ENCODE data around the gene FBXO46.

FBXO46 gene
- total RNA-seq = 13.5 to 23.7 reads per million in 2 donors

GRCh38 chr19:45730368-45731288 lies at the start of gene FBXO46:
Gene FBXO46, minus strand, starts transcription at chr19:45730896. Its CDS starts 17,401 bp downstream, at chr19:45713495.
- peak; percentile 87 for DNase-seq

- no peak for DNase-seq
These were observed 49.4 kb upstream of the FBXO46 start for GRCh38 chr19:45780146-45780447.

GRCh38 chr19:45779231-45780145 lies 48.8 kb upstream of the FBXO46 start:
- peak; percentile 72 for DNase-seq

GRCh38 chr19:45778010-45778661 lies 47.4 kb upstream of the FBXO46 start:
- DNase-seq = no peak

GRCh38 chr19:45777395-45777961 lies 46.8 kb upstream of the FBXO46 start:
- no peak for DNase-seq

- DNase-seq = no peak
These were observed 44.1 kb upstream of the FBXO46 start for GRCh38 chr19:45774765-45775164.

- no peak for DNase-seq
These were observed 42.7 kb upstream of the FBXO46 start for GRCh38 chr19:45773384-45773783.

GRCh38 chr19:45772912-45773311 lies 42.2 kb upstream of the FBXO46 start:
- no peak for DNase-seq

- no peak for DNase-seq
These were observed 41.6 kb upstream of the FBXO46 start for GRCh38 chr19:45772130-45772840.

- DNase-seq = no peak
These were observed 40.7 kb upstream of the FBXO46 start for GRCh38 chr19:45771311-45771933.

- peak; percentile 87 for DNase-seq
These were observed 39.8 kb upstream of the FBXO46 start for GRCh38 chr19:45770192-45771101.

GRCh38 chr19:45769821-45770191 lies 39.1 kb upstream of the FBXO46 start:
- DNase-seq = peak; percentile 47

GRCh38 chr19:45768984-45769782 lies 38.5 kb upstream of the FBXO46 start, which contains the start of gene SIX5:
Gene SIX5, minus strand, starts transcription at chr19:45769252. Its CDS starts 408 bp downstream, at chr19:45768844.
- peak; percentile 89 for DNase-seq

- DNase-seq = peak; percentile 25
These were observed 37.9 kb upstream of the FBXO46 start for GRCh38 chr19:45768655-45768983.

- DNase-seq = no peak
These were observed 37.4 kb upstream of the FBXO46 start for GRCh38 chr19:45767881-45768654.

GRCh38 chr19:45767410-45767880 lies 36.7 kb upstream of the FBXO46 start:
- no peak for DNase-seq

GRCh38 chr19:45766869-45767346 lies 36.2 kb upstream of the FBXO46 start:
- DNase-seq = no peak

- DNase-seq = no peak
These were observed 35.7 kb upstream of the FBXO46 start for GRCh38 chr19:45766296-45766868.
